Measurements from ENCODE around the gene ZNF609.

- TF ChIP-seq CTCF (conservative IDR thresholded peaks at IDR 0.05; ENCODE audit: low read depth, low read length) (no peak), EZH2 (IDR thresholded peaks at IDR 0.05; ENCODE audit: low read length, unreplicated experiment) (no peak), EZH2phosphoT487 (IDR thresholded peaks at IDR 0.05; ENCODE audit: borderline replicate concordance, low read length) (no peak)
Measured at GRCh38 chr15:64447536-64448315, 12.7 kb upstream of the ZNF609 start.
